Gastrocnemius medialis (tissue), 4 donors: ENCODE data around the gene GRID2.

Source experiments
- CTCF ChIP-seq, 5 experiments: fragments of 450-650 bp in 3 of 5; fragments of 200-600 bp in 2 of 5; sonication (generic) in 2 of 5; IDR thresholded peaks in 4 of 5; conservative IDR thresholded peaks in 1 of 5; 1 replicate in 4 of 5; 2 replicates in 1 of 5; pipeline ENCODE4 v1.5.1; 2016 to 2019; ENCODE audit warnings: antibody characterized with exemption in 5 of 5, mild to moderate bottlenecking in 3 of 5, moderate library complexity in 3 of 5
- POLR2A ChIP-seq, 2 donors: fragments of 450-650 bp; IDR thresholded peaks; one replicate each; pipeline ENCODE4 v1.6.1; 2017; ENCODE audit warnings: antibody characterized with exemption in 2 of 2, mild to moderate bottlenecking in 2 of 2, moderate library complexity in 2 of 2

- TF ChIP-seq POLR2A (IDR thresholded peaks at IDR 0.05): no peak
- no peak for TF ChIP-seq CTCF (IDR thresholded peaks at IDR 0.05 in 4 of 5, conservative IDR thresholded peaks at IDR 0.05 in 1 of 5)
These were observed 1130.1 kb downstream of the GRID2 start for GRCh38 chr4:93433840-93434239.
